RKO (cell line): ENCODE measurements around the gene LTB.
"Not testable (repeated sequence)": the region's sequence is repeated elsewhere in the genome, so short reads cannot be mapped to it uniquely, and the experiment has no call there.

ENCODE experiments used
- DNase-seq: peaks from one replicate; pipeline ENCODE4 v3.0.0-alpha.2; 2016; ENCODE audit warnings: low spot score

The LTB gene

GRCh38 chr6:31607317-31607716, 25.1 kb upstream of the LTB start:
- no peak for DNase-seq

GRCh38 chr6:31597006-31597405, 14.8 kb upstream of the LTB start:
- peak; percentile 66 for DNase-seq

GRCh38 chr6:31592396-31592771, 10.2 kb upstream of the LTB start:
- no peak for DNase-seq

GRCh38 chr6:31590691-31591090, 8.5 kb upstream of the LTB start:
- not testable (repeated sequence) for DNase-seq

- no peak for DNase-seq
Observed at GRCh38 chr6:31588871-31589650, 6.8 kb upstream of the LTB start.

- DNase-seq: no peak
Observed at GRCh38 chr6:31587791-31588777, 5.9 kb upstream of the LTB start.

GRCh38 chr6:31586599-31587281, 4.5 kb upstream of the LTB start:
- DNase-seq: no peak

GRCh38 chr6:31586008-31586407, 3.8 kb upstream of the LTB start, which contains the start of gene LST1:
TSS of gene LST1 (plus strand) at chr6:31586277. CDS start at chr6:31587300, 1,023 bp downstream.
- no peak for DNase-seq

- no peak for DNase-seq
Observed at GRCh38 chr6:31585491-31585890, 3.3 kb upstream of the LTB start.

GRCh38 chr6:31581434-31582229, 592 bp downstream of the LTB start:
- DNase-seq: no peak

- DNase-seq: peak; percentile 77
Observed at GRCh38 chr6:31580807-31581433, 1.3 kb downstream of the LTB start.

- DNase-seq: no peak
Observed at GRCh38 chr6:31580438-31580740, 1.8 kb downstream of the LTB start.

- DNase-seq: no peak
Observed at GRCh38 chr6:31579546-31580437, 2.4 kb downstream of the LTB start.

- DNase-seq: no peak
Observed at GRCh38 chr6:31579119-31579505, 3.1 kb downstream of the LTB start.

GRCh38 chr6:31578184-31579118, 3.8 kb downstream of the LTB start:
- DNase-seq: no peak

- DNase-seq: no peak
Observed at GRCh38 chr6:31577579-31577966, 4.7 kb downstream of the LTB start.

- DNase-seq: no peak
Observed at GRCh38 chr6:31576897-31577578, 5.2 kb downstream of the LTB start.

GRCh38 chr6:31575952-31576685, 6.1 kb downstream of the LTB start:
- DNase-seq: no peak
